Sciatic nerve (tissue), 1 donor: ENCODE data around the gene SPINK9. TPM values are rescaled to one million over a fixed set of nuclear protein-coding genes. Genes with fewer than 3 reads are reported as not detected.

Experiments
- total RNA-seq: library from RNA; stranded (reverse); fragmentation: NEBNext Ultra II Directional; extraction: Animal tissue kit (Norgen Biotek cat#: 25700); gene quantifications from one replicate; pipeline ENCODE4 v1.2.1, GENCODE V29; 2021
- donor health status: DM: no; HTN: no; CAD: no.

SPINK9 gene
- total RNA-seq, 1 donor from 2014 or later, result not detected

Other genes starting within 250 kb of the SPINK9 start
- not detected for gene SPINK14, start 167.0 kb upstream of the SPINK9 start, total RNA-seq
- gene SPINK6, start 132.5 kb upstream of the SPINK9 start, total RNA-seq, result not detected
- not detected for gene MARCOL, start 97.0 kb upstream of the SPINK9 start, total RNA-seq
- gene SPINK13, start 66.8 kb upstream of the SPINK9 start, total RNA-seq, result not detected
- not detected for gene SPINK7, start 23.1 kb upstream of the SPINK9 start, total RNA-seq
- 58.6 TPM for gene FBXO38, start 48.4 kb downstream of the SPINK9 start, total RNA-seq